ENCODE measurements around the gene TH.

TH gene

DNA sequence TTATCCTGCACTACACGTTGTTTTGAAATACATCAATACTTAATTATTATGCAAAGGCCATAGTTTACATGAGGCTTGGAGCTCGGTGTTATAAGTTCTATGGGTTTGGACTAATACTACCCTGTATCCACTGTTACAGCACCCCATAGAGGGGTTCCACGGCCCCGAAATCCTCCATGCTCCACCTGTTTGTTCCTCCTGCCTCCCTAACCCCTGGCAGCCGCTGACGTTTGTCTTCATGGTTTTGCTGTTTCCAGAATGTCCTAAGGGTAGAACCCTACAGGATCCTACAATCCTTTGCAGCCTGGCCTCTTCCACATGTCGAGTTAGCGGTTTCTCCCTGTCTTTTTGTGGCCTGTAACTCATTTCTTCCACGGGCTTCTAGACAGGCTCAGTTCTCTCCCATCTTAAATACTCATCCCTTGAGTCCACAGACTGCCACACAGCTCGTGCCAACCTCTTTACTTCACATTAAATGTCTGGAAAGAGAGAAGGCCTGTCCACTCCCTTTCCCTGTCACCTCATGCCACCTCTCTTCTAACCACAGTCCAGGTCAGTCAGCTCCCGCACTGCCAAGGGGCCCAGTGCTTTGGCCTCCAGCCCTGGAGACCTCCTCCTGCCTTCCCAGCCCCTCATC is 42.4 kb upstream of the TH start:
- H3K9ac ChIP-seq (ENCODE audit: low read length) = no peak overlapping the region
- DNase-seq (ENCODE audit: low read depth) = no peak
- no peak overlapping the region for H3K4me3 ChIP-seq (ENCODE audit: low read length)
- H3K27me3 ChIP-seq (replicated peaks; ENCODE audit: control insufficient read depth, insufficient read depth, low read length) = peaks cover 52% of the 10 kb centered on the region
- H3K4me1 ChIP-seq (ENCODE audit: control insufficient read depth, insufficient read depth, low read length) = no peaks in the 10 kb centered on the region
- no peaks in the 10 kb centered on the region for H3K36me3 ChIP-seq (ENCODE audit: control insufficient read depth, insufficient read depth, low read length, severe bottlenecking)
- H3K9me3 ChIP-seq (ENCODE audit: control insufficient read depth, low read length) = no peaks in the 10 kb centered on the region

DNA sequence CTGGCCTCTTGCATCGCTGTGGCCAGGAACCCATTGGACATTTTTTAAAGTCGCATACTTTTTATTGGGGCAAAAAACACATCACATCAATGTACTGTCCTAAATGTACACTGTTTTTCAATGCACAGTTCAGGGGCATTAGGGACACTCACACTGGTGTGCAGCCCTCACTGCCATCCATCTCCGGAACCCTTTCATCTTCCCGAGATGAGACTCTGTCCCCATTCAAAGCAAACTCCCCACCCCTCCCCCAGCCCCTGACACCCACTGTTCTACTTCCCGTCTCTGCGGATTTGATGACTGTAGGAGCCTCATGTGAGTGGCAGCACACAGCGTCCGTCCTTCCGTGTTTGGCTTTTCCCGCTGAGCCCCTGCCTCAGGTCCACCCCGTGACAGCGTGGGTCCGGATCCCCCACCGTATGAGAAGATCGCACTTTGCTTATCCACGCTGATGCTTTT is 41.8 kb upstream of the TH start:
- no peak overlapping the region for H3K9ac ChIP-seq (ENCODE audit: low read length)
- DNase-seq (ENCODE audit: low read depth) = no peak
- no peaks in the 10 kb centered on the region for H3K4me1 ChIP-seq (ENCODE audit: control insufficient read depth, insufficient read depth, low read length)
- no peaks in the 10 kb centered on the region for H3K36me3 ChIP-seq (ENCODE audit: control insufficient read depth, insufficient read depth, low read length, severe bottlenecking)
- no peaks in the 10 kb centered on the region for H3K9me3 ChIP-seq (ENCODE audit: control insufficient read depth, low read length)
- H3K4me3 ChIP-seq (ENCODE audit: low read length) = no peak overlapping the region
- H3K27me3 ChIP-seq (replicated peaks; ENCODE audit: control insufficient read depth, insufficient read depth, low read length) = peaks cover 51% of the 10 kb centered on the region

DNA sequence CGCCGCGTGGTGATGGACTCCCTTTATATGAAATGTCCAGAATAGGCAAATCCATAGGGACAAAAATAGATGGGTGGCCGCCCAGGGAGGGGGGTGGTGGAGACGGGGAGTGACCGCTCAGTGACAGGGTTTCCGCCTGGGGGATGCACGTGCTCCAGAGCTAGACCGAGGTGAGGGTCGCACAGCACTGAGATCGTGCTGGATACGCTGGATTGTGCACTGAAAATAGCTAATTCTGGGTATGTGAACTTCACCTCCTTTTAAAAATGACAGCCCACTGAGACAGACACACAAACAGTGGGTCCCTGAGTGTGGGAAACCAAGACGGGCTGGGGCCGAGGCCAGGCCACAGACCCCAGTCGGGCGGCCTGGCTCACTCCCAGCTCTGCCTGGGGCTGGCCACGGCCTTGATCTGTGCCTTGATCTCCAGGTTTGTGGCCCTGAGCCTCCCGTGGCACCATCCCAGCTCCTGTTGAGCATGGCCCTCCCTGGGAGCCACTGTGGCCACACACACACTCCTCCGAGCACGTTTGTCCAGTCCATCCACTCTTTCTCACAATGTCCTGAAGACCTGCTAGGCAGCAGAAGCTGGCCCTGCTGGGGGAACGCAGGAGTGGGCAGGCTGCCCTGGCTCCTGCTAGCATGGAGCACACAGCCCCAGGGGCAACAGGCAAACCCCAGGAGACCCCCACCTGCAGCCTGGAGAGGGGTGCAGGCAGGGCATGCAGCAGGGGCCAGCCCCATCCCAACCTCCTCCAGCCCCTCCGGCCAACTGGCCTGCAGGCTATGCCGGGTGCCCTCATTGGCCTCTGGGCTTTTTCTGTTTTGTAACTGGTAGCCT is 41.0 kb upstream of the TH start:
- Histone ChIP-seq H3K36me3 (ENCODE audit: control insufficient read depth, insufficient read depth, low read length, severe bottlenecking) (no peaks in the 10 kb centered on the region), H3K4me1 (ENCODE audit: control insufficient read depth, insufficient read depth, low read length) (no peaks in the 10 kb centered on the region), H3K4me3 (ENCODE audit: low read length) (no peak overlapping the region), H3K27me3 (replicated peaks; ENCODE audit: control insufficient read depth, insufficient read depth, low read length) (peaks cover 52% of the 10 kb centered on the region), H3K9ac (ENCODE audit: low read length) (no peak overlapping the region), H3K9me3 (ENCODE audit: control insufficient read depth, low read length) (peaks cover under 1% of the 10 kb centered on the region)
- no peak for DNase-seq (ENCODE audit: low read depth)

DNA sequence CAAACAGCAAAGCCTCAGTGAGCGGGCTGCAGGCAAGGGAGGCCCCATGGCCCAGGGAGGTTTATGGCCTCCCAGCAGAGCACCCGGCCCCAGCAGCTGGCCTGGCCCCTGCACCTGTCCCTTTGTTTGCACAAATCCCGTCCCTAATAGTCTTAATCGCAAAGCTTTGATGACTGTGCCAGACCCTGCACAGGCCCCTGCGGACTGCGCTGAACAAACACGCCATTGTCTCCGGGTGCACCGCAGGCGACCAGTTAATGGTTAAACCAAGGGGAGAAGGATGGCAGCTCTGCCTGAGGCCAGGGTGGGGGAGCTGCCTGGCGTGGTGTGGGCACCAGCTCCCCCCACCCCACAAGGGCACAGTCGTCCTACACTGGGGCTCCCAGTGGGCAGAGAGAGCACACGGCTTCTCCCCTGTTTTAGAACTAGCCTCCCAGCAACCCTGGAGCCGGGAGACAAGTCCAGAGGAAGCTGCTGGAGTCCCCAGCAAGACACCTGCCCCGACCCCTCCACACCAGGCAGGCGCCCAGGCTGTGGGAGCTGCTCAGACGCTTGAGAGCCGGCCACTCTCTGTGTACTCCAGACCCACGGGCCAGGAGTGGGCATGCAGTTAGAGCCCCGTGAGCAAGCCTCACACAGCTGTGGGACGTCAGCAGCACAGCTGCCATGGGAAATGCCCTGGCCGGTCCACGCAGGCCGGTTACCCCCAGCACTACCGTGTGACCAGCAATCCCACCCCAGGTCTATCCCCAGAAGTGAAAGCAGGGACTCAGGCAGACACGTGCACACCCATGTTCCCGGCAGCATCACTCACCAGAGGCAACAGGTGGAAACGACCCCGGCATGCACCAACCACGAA is 39.7 kb upstream of the TH start:
- Histone ChIP-seq H3K4me1 (ENCODE audit: control insufficient read depth, insufficient read depth, low read length) (no peaks in the 10 kb centered on the region), H3K36me3 (ENCODE audit: control insufficient read depth, insufficient read depth, low read length, severe bottlenecking) (no peaks in the 10 kb centered on the region), H3K4me3 (ENCODE audit: low read length) (no peak overlapping the region), H3K9ac (ENCODE audit: low read length) (no peak overlapping the region), H3K9me3 (ENCODE audit: control insufficient read depth, low read length) (peaks cover 9% of the 10 kb centered on the region), H3K27me3 (replicated peaks; ENCODE audit: control insufficient read depth, insufficient read depth, low read length) (peaks cover 44% of the 10 kb centered on the region)
- DNase-seq (ENCODE audit: low read depth) = no peak

DNA sequence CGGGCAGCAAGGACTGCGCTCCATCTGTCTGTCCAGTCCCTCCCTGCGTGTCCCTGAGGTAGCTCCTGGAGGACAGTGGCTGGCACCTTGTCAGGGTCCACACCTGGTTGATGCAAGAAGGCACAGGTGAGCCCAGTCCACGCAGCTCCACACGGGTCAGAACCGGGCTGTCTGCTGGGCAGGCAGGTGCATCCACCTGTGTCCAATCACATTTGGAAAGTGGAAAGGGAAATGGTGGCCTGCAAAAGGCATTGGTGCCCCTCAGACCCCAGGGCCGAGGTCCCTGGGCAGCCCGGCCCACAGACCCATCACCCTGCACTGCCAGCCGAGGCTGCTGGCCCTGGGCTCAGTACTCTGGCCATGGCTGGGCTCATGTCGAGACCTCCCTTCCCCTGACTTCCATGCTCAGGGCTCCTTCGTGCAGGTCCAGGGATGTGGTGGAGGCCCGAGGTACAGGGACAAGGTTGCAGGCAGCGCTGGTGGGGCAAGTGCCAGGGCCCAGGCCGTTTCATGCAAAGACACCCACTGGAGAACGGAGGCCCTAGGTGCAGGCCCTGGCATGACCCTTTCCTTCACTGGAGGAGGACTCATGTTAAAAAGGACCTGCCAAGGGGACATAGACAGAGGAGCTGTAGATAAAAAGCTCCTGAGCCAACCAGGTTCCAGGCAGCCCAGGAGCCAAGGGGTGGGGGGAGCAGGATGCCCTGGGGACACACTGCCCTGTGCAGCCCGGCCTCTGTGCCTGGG is 38.9 kb upstream of the TH start:
- Histone ChIP-seq H3K4me3 (ENCODE audit: low read length) (no peak overlapping the region), H3K27me3 (replicated peaks; ENCODE audit: control insufficient read depth, insufficient read depth, low read length) (peaks cover 45% of the 10 kb centered on the region)
- no peak for DNase-seq (ENCODE audit: low read depth)

DNA sequence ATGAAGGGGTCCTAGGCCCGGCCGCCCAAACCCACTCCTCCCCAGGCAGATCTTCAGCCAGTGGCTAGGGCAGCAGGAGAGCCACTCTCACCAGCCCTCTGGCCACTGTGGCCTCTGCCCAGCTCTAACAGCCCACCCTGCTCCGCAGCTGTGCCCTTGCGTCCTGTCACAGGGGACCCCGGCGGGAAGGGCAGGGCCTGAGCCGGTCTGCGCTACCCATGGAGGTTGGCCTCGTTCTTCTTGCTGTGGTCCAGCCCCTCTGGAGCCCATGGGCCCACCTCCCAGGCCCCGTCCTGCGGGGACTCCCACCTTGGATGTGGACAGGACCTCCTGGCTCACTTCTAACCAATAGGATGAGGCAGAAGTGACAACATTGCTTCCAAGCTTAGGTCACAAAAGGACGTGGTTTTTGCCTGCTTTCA is 38.3 kb upstream of the TH start:
- no peak for DNase-seq (ENCODE audit: low read depth)
- Histone ChIP-seq H3K9me3 (ENCODE audit: control insufficient read depth, low read length) (peaks cover 9% of the 10 kb centered on the region), H3K9ac (ENCODE audit: low read length) (no peak overlapping the region), H3K36me3 (ENCODE audit: control insufficient read depth, insufficient read depth, low read length, severe bottlenecking) (no peaks in the 10 kb centered on the region), H3K4me3 (ENCODE audit: low read length) (no peak overlapping the region), H3K4me1 (ENCODE audit: control insufficient read depth, insufficient read depth, low read length) (no peaks in the 10 kb centered on the region), H3K27me3 (replicated peaks; ENCODE audit: control insufficient read depth, insufficient read depth, low read length) (peaks cover 41% of the 10 kb centered on the region)

More for the DNA sequence above, 38.9 kb upstream of the TH start:
- Histone ChIP-seq H3K36me3 (ENCODE audit: control insufficient read depth, insufficient read depth, low read length, severe bottlenecking) (no peaks in the 10 kb centered on the region), H3K9ac (ENCODE audit: low read length) (no peak overlapping the region), H3K4me1 (ENCODE audit: control insufficient read depth, insufficient read depth, low read length) (no peaks in the 10 kb centered on the region), H3K9me3 (ENCODE audit: control insufficient read depth, low read length) (peaks cover 9% of the 10 kb centered on the region)

DNA sequence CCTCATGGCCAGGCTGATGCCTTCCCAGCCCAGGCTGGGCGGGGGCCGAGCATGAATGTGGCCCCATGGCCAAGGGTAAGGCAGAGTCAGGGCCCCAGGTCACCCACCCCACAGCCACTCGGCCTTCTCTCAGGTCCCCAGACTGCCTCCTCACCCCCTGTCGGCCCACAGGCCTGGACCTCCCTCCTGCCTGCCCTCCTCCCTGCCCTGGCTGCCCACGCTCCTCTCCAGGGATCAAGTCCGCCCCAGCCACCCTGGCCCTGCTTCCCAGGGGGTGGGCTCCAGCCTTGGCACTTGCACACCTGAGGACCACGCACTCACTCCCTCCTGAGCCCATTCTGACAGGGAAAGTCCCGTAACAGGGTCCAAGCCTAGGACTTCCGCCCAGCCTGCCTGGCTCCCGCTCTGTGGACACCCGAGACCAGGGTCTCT is 37.8 kb upstream of the TH start:
- DNase-seq (ENCODE audit: low read depth) = no peak
- no peaks in the 10 kb centered on the region for H3K36me3 ChIP-seq (ENCODE audit: control insufficient read depth, insufficient read depth, low read length, severe bottlenecking)
- no peak overlapping the region for H3K4me3 ChIP-seq (ENCODE audit: low read length)
- peaks cover 9% of the 10 kb centered on the region for H3K9me3 ChIP-seq (ENCODE audit: control insufficient read depth, low read length)
- no peak overlapping the region for H3K9ac ChIP-seq (ENCODE audit: low read length)
- peaks cover 37% of the 10 kb centered on the region for H3K27me3 ChIP-seq (replicated peaks; ENCODE audit: control insufficient read depth, insufficient read depth, low read length)
- H3K4me1 ChIP-seq (ENCODE audit: control insufficient read depth, insufficient read depth, low read length) = no peaks in the 10 kb centered on the region

DNA sequence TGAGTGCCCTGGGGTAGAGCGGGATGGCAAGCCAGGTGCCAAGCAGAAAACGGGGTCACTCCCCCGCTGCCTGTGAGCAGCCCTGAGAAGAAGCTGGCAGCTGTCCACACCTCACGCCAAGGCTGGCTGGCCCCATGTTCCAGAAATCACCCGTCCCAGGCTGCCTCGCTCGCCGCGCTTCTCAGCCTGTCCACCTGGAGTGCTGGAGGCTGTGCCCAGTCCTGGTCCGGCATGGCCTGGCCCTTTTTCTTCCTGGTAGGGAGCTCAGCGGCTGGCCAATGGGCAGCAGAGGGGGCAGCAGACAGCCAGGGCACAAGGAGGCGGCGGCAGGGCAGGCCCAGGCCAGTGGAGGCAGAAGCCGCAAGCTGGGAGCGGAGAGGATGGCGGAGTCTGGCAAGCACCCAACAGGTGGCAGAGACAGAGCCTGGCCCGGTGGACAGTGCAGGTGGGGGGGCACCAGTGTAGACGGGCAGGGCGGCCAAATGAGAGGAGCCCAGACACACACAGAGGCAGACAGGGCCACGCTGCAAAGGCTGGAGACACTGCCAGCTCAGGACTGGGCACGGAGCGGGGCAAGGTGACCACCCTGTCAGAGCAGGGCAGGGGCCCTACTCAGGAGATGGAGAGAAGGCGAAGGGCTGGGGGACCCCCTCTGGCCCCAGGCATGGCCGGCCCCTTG is 37.2 kb upstream of the TH start:
- H3K27me3 ChIP-seq (replicated peaks; ENCODE audit: control insufficient read depth, insufficient read depth, low read length) = peaks cover 31% of the 10 kb centered on the region
- H3K36me3 ChIP-seq (ENCODE audit: control insufficient read depth, insufficient read depth, low read length, severe bottlenecking) = no peaks in the 10 kb centered on the region
- H3K9me3 ChIP-seq (ENCODE audit: control insufficient read depth, low read length) = peaks cover 9% of the 10 kb centered on the region
- H3K4me3 ChIP-seq (ENCODE audit: low read length) = no peak overlapping the region
- no peak for DNase-seq (ENCODE audit: low read depth)
- H3K4me1 ChIP-seq (ENCODE audit: control insufficient read depth, insufficient read depth, low read length) = no peaks in the 10 kb centered on the region
- no peak overlapping the region for H3K9ac ChIP-seq (ENCODE audit: low read length)

DNA sequence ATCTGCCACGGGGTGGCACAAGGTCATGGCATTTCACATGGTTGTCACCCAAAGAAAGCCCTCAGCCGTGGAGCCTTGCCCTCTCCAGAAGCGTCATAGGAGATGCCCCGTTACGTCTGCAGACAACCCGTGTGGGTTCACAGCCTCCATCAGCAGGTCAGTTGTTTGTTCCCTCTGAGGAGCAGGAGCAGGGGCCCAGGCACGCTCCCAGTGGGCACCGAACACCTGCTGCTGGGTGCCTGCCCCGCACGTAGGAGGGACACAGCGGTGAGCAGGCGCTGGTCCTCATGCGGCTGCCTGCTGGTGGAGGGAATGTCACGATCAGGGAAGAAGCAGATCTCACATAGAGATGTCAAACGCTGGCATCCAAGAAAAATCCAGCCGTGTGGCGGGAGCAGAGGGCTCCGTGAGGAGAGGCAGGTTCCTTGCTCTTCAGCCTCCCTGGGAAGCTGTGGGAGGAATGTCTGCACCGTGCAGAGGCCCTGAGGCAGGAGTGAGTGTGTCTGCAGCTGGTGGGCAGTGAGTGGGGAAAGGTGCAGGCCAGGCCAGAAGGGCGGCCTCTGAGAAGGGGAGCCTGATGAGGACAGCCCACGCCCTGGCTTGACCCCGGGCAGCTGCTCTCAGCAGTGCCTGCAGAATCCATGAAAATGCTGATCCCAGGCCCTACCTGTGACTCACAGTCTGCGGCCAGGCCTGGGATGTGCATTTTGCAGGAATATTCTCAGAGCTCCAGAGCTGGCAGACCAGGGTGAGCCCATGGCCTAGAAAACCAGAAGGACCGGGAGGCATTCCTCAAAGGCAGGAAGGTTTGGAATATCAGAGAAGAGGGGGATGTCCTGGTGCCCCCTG is 36.4 kb upstream of the TH start:
- Histone ChIP-seq H3K4me3 (ENCODE audit: low read length) (no peak overlapping the region), H3K9me3 (ENCODE audit: control insufficient read depth, low read length) (peaks cover 9% of the 10 kb centered on the region), H3K27me3 (replicated peaks; ENCODE audit: control insufficient read depth, insufficient read depth, low read length) (peaks cover 29% of the 10 kb centered on the region), H3K36me3 (ENCODE audit: control insufficient read depth, insufficient read depth, low read length, severe bottlenecking) (no peaks in the 10 kb centered on the region), H3K9ac (ENCODE audit: low read length) (no peak overlapping the region), H3K4me1 (ENCODE audit: control insufficient read depth, insufficient read depth, low read length) (no peaks in the 10 kb centered on the region)
- DNase-seq (ENCODE audit: low read depth) = no peak

DNA sequence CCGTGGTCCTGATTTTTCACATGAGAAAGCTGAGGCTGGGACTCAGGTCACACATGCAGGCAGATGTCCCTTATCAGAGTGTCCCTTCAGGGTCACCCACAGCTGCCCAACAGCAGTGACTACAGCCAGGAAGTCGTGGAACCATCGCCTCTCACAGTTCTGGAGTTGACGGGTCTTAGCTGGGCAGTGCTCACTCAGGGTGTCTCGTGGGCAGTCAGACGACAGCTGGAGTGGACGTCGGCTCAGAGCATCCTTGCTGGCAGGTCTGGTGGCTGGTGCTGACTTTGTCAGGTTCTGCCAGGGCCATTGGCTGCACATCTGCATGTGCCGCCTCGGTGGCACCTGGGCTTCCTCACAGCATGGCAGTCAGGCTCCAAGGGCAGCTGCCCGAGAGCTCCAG is 35.6 kb upstream of the TH start:
- DNase-seq (ENCODE audit: low read depth) = no peak

More for the DNA sequence above, 35.6 kb upstream of the TH start:
- H3K4me3 ChIP-seq (ENCODE audit: low read length) = no peak overlapping the region
- H3K27me3 ChIP-seq (replicated peaks; ENCODE audit: control insufficient read depth, insufficient read depth, low read length) = peaks cover 29% of the 10 kb centered on the region
- H3K36me3 ChIP-seq (ENCODE audit: control insufficient read depth, insufficient read depth, low read length, severe bottlenecking) = no peaks in the 10 kb centered on the region
- H3K4me1 ChIP-seq (ENCODE audit: control insufficient read depth, insufficient read depth, low read length) = no peaks in the 10 kb centered on the region
- H3K9me3 ChIP-seq (ENCODE audit: control insufficient read depth, low read length) = peaks cover 9% of the 10 kb centered on the region
- no peak overlapping the region for H3K9ac ChIP-seq (ENCODE audit: low read length)
